Measurements from ENCODE around the gene SCD5.

DNA sequence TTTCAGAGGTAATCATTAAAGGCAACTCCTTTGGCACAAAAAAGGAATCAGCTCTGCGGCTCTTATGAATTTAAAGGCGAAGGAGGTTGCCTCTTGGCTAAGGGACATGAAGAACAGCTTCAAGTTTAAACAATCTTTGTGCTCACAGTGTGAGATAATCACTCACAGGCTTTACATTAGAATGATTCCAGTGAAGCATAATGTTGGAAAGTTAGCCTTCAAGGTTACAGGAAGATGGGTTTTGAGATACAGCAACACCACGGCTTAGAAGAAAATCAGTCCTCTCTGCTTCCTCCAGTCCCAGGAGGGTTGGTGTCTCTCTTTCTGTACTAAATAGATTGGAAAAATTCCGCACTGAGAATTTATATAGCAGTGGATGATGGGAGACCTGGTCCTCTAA lies 11.6 kb upstream of the SCD5 start:
- no peak for TF ChIP-seq POLR2AphosphoS5 (IDR thresholded peaks at IDR 0.05; ENCODE audit: control insufficient read depth, insufficient read depth, low read depth, low read length)
- TF ChIP-seq IRF2 (CRISPR knock-in tag; IDR thresholded peaks at IDR 0.05) = no peak
- TF ChIP-seq, protein P1, sequence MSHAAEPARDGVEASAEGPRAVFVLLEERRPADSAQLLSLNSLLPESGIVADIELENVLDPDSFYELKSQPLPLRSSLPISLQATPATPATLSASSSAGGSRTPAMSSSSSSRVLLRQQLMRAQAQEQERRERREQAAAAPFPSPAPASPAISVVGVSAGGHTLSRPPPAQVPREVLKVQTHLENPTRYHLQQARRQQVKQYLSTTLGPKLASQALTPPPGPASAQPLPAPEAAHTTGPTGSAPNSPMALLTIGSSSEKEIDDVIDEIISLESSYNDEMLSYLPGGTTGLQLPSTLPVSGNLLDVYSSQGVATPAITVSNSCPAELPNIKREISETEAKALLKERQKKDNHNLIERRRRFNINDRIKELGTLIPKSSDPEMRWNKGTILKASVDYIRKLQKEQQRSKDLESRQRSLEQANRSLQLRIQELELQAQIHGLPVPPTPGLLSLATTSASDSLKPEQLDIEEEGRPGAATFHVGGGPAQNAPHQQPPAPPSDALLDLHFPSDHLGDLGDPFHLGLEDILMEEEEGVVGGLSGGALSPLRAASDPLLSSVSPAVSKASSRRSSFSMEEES (CRISPR knock-in tag; IDR thresholded peaks at IDR 0.05) = no peak
- TF ChIP-seq, protein P2, sequence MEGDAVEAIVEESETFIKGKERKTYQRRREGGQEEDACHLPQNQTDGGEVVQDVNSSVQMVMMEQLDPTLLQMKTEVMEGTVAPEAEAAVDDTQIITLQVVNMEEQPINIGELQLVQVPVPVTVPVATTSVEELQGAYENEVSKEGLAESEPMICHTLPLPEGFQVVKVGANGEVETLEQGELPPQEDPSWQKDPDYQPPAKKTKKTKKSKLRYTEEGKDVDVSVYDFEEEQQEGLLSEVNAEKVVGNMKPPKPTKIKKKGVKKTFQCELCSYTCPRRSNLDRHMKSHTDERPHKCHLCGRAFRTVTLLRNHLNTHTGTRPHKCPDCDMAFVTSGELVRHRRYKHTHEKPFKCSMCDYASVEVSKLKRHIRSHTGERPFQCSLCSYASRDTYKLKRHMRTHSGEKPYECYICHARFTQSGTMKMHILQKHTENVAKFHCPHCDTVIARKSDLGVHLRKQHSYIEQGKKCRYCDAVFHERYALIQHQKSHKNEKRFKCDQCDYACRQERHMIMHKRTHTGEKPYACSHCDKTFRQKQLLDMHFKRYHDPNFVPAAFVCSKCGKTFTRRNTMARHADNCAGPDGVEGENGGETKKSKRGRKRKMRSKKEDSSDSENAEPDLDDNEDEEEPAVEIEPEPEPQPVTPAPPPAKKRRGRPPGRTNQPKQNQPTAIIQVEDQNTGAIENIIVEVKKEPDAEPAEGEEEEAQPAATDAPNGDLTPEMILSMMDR (IDR thresholded peaks at IDR 0.05 in 2 of 3, conservative IDR thresholded peaks at IDR 0.05 in 1 of 3; ENCODE audit: insufficient read depth in 2 of 3, low read depth in 1 of 3, low read length in 3 of 3) = no peak
- no peak for TF ChIP-seq TEAD2 (tag; IDR thresholded peaks at IDR 0.05)
- TF ChIP-seq SPI1 (IDR thresholded peaks at IDR 0.05; ENCODE audit: borderline replicate concordance, low read depth, low read length) = no peak
- TF ChIP-seq ZNF507 (tag; conservative IDR thresholded peaks at IDR 0.05) = no peak
- TF ChIP-seq ATF1 (CRISPR knock-in tag; IDR thresholded peaks at IDR 0.05) = no peak
- TF ChIP-seq ATF1 (tag; IDR thresholded peaks at IDR 0.05) = no peak
- TF ChIP-seq, protein P3, sequence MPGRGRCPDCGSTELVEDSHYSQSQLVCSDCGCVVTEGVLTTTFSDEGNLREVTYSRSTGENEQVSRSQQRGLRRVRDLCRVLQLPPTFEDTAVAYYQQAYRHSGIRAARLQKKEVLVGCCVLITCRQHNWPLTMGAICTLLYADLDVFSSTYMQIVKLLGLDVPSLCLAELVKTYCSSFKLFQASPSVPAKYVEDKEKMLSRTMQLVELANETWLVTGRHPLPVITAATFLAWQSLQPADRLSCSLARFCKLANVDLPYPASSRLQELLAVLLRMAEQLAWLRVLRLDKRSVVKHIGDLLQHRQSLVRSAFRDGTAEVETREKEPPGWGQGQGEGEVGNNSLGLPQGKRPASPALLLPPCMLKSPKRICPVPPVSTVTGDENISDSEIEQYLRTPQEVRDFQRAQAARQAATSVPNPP (IDR thresholded peaks at IDR 0.05; ENCODE audit: borderline replicate concordance, insufficient read depth, insufficient read length) = no peak
